GM23338 (cell line): ENCODE data around the gene PLOD2. TPM values are rescaled to one million over a fixed set of nuclear protein-coding genes. Genes with fewer than 3 reads are reported as not detected.

ENCODE experiments used
- ATAC-seq: fragments of 200-7000 bp; cut with Tn5 transposase; 3 replicates; pipeline ENCODE4 v1.9.1; 2020
- DNase-seq: peaks from one replicate; pipeline ENCODE4 v3.0.0-alpha.2; 2015; ENCODE audit warnings: low spot score
- H2AFZ ChIP-seq: fragments of 200-600 bp; sonication (generic); 2 replicates; pipeline ENCODE4 v1.8.0; 2016; ENCODE audit warnings: antibody characterized with exemption, mild to moderate bottlenecking, moderate library complexity
- H3F3A ChIP-seq: fragments of 200-600 bp; sonication (generic); replicated peaks from 2 replicates; pipeline ENCODE4 v1.8.0; 2017; ENCODE audit warnings: antibody characterized with exemption, mixed run types, low read depth
- H3K27ac ChIP-seq: fragments of 200-600 bp; sonication (generic); 2 replicates; pipeline ENCODE4 v1.6.1; 2016; ENCODE audit warnings: low read depth
- H3K27me3 ChIP-seq: fragments of 200-600 bp; sonication (generic); 2 replicates; pipeline ENCODE4 v1.8.0; 2016; ENCODE audit warnings: mild to moderate bottlenecking, mixed run types, moderate library complexity; ENCODE audit not compliant: insufficient read depth
- H3K36me3 ChIP-seq: fragments of 200-600 bp; sonication (generic); 2 replicates; pipeline ENCODE4 v1.8.0; 2016; ENCODE audit warnings: mild to moderate bottlenecking; ENCODE audit not compliant: insufficient read depth
- H3K4me1 ChIP-seq: fragments of 200-600 bp; sonication (generic); 2 replicates; pipeline ENCODE4 v1.8.0; 2016; ENCODE audit warnings: mild to moderate bottlenecking, moderate library complexity; ENCODE audit not compliant: insufficient read depth
- H3K4me2 ChIP-seq: fragments of 200-600 bp; sonication (generic); 2 replicates; pipeline ENCODE4 v1.7.1; 2017; ENCODE audit warnings: mixed run types
- H3K4me3 ChIP-seq: fragments of 200-600 bp; sonication (generic); 2 replicates; pipeline ENCODE4 v1.6.1; 2016; ENCODE audit warnings: mixed run types
- H3K79me2 ChIP-seq: fragments of 200-600 bp; sonication (generic); replicated peaks from 2 replicates; pipeline ENCODE4 v1.8.0; 2017; ENCODE audit warnings: mild to moderate bottlenecking; ENCODE audit not compliant: insufficient read depth
- H3K9me2 ChIP-seq: fragments of 200-600 bp; sonication (generic); 2 replicates; pipeline ENCODE4 v1.8.0; 2017; ENCODE audit not compliant: insufficient read depth
- H4K20me1 ChIP-seq: fragments of 200-600 bp; sonication (generic); replicated peaks from 2 replicates; pipeline ENCODE4 v1.8.0; 2017; ENCODE audit warnings: mild to moderate bottlenecking; ENCODE audit not compliant: insufficient read depth
- H3K27ac Mint-ChIP-seq: 2 replicates; pipeline ENCODE4 v1.8.0; 2020; ENCODE audit warnings: inconsistent platforms, mild to moderate bottlenecking, moderate library complexity, mixed read lengths
- H3K27me3 Mint-ChIP-seq: 3 replicates; pipeline ENCODE4 v1.8.0; 2022; ENCODE audit warnings: low read depth, mild to moderate bottlenecking, moderate library complexity, mixed read lengths, inconsistent platforms; ENCODE audit not compliant: insufficient read depth, poor library complexity
- H3K36me3 Mint-ChIP-seq: 3 replicates; pipeline ENCODE4 v1.8.0; 2021; ENCODE audit warnings: low read depth, mild to moderate bottlenecking, inconsistent platforms, moderate library complexity, mixed read lengths
- H3K4me1 Mint-ChIP-seq: 3 replicates; pipeline ENCODE4 v1.8.0; 2020; ENCODE audit warnings: mild to moderate bottlenecking, inconsistent platforms, mixed read lengths
- H3K4me3 Mint-ChIP-seq: 3 replicates; pipeline ENCODE4 v1.8.0; 2021; ENCODE audit warnings: moderate library complexity, mild to moderate bottlenecking, inconsistent platforms, mixed read lengths
- H3K9me3 Mint-ChIP-seq: 3 replicates; pipeline ENCODE4 v1.8.0; 2020; ENCODE audit warnings: moderate library complexity, mild to moderate bottlenecking, inconsistent platforms, mixed read lengths
- CREB1 ChIP-seq: fragments of 250-450 bp; sonication (Bioruptor Pico); IDR thresholded peaks from 2 replicates; pipeline ENCODE4 v1.5.0; 2020; ENCODE audit warnings: low read depth, mild to moderate bottlenecking, moderate library complexity
- EZH2 ChIP-seq: fragments of 200-600 bp; sonication (generic); IDR thresholded peaks from one replicate; pipeline ENCODE4 v1.8.0; 2017; ENCODE audit warnings: antibody characterized with exemption, mild to moderate bottlenecking, low read depth; ENCODE audit not compliant: unreplicated experiment
- EZH2phosphoT487 ChIP-seq: fragments of 200-600 bp; sonication (generic); IDR thresholded peaks from one replicate; pipeline ENCODE4 v1.8.1; 2018; ENCODE audit warnings: antibody characterized with exemption; ENCODE audit not compliant: unreplicated experiment
- JUNB ChIP-seq: IDR thresholded peaks from one replicate; pipeline ENCODE4 v1.6.1; 2016; ENCODE audit warnings: antibody characterized with exemption; ENCODE audit not compliant: unreplicated experiment
- NANOG ChIP-seq: IDR thresholded peaks from 2 replicates; pipeline ENCODE4 v1.6.1; 2016; ENCODE audit warnings: antibody characterized with exemption, borderline replicate concordance
- POLR2AphosphoS5 ChIP-seq: IDR thresholded peaks from 2 replicates; pipeline ENCODE4 v1.6.1; 2016; ENCODE audit warnings: antibody characterized with exemption, low read depth
- ZNF114 ChIP-seq: fragments of 250-450 bp; sonication (Bioruptor Pico); IDR thresholded peaks from 2 replicates; pipeline ENCODE4 v1.5.0; 2020; ENCODE audit warnings: mild to moderate bottlenecking, moderate library complexity
- ZNF331 ChIP-seq: fragments of 250-450 bp; sonication (Bioruptor Pico); IDR thresholded peaks from 2 replicates; pipeline ENCODE4 v1.5.0; 2020; ENCODE audit warnings: low read depth, mild to moderate bottlenecking, moderate library complexity
- polyA plus RNA-seq: library from polyadenylated mRNA; unstranded; fragments of >200 nt; fragmentation: Nextera tagmentation; extraction: Ambion mirVana; gene quantifications from 2 replicates; pipeline ENCODE4 v1.2.1, GENCODE V29; 2016
- total RNA-seq: library from RNA; depleted of rRNA; stranded (reverse); fragments of >200 nt; shearing (Covaris generic); gene quantifications from 2 replicates; pipeline ENCODE4 v1.2.3, GENCODE V29; 2014
- TF ChIP-seq, protein P1 (sequence below): IDR thresholded peaks from 2 replicates; pipeline ENCODE4 v1.6.1; 2016; ENCODE audit warnings: antibody characterized with exemption
- TF ChIP-seq, protein P2 (sequence below), 2 experiments: fragments of 200-600 bp in 1 of 2; sonication (generic) in 1 of 2; conservative IDR thresholded peaks; 2 replicates each; pipeline versions ENCODE4 v1.5.1 to v1.6.1; 2016 to 2017; ENCODE audit warnings: antibody characterized with exemption in 2 of 2, low read depth in 2 of 2, mild to moderate bottlenecking in 2 of 2, moderate library complexity in 1 of 2
- TF ChIP-seq, protein P3 (sequence below): IDR thresholded peaks from one replicate; pipeline ENCODE4 v1.6.1; 2018; ENCODE audit warnings: antibody characterized with exemption; ENCODE audit not compliant: unreplicated experiment
- TF ChIP-seq, protein P4 (sequence below): fragments of 250-450 bp; sonication (Bioruptor Pico); IDR thresholded peaks from 2 replicates; pipeline ENCODE4 v1.5.0; 2020; ENCODE audit warnings: mild to moderate bottlenecking, moderate library complexity

The PLOD2 gene
- total and polyA plus RNA-seq, 2 experiments from 2014 or later, result 26.7 to 30.5 TPM

DNA sequence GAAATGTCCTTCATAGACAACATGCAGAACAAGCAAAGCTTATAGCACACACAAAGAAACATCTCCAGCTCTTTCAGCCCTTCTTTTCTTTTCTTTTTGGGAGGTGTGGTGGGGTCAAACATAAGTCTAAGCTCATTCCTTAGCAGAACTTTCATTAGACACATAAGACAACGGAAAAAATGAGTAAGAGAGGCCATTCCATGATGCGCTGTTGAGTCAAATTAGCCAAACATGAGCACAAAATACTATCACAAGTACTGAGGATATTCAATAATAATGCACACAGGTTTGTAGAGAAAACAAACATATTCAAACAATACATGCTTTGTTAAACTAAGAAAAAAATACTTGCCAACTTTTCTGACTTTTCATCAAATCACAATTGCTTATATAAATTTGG lies 83.0 kb downstream of the PLOD2 start:
- H3K27me3 Mint-ChIP-seq, result no peaks in the 10 kb centered on the region
- Histone ChIP-seq H3K9me2 (no peaks in the 10 kb centered on the region), H2AFZ (no peak overlapping the region), H3F3A (no peaks in the 10 kb centered on the region), H3K36me3 (no peaks in the 10 kb centered on the region), H3K79me2 (no peaks in the 10 kb centered on the region), H3K27ac (no peak overlapping the region), H3K4me3 (no peak overlapping the region), H3K4me1 (0 out of 2 replicates have a peak, but pooled peaks cover 7% of the 10 kb centered on the region), H3K4me2 (no peak overlapping the region), H4K20me1 (no peaks in the 10 kb centered on the region), H3K27me3 (no peaks in the 10 kb centered on the region)
- TF ChIP-seq JUNB, result no peak
- TF ChIP-seq POLR2AphosphoS5, result no peak
- TF ChIP-seq EZH2phosphoT487, result no peak
- no peak for TF ChIP-seq CREB1 (CRISPR knock-in tag)
- TF ChIP-seq, protein P1, sequence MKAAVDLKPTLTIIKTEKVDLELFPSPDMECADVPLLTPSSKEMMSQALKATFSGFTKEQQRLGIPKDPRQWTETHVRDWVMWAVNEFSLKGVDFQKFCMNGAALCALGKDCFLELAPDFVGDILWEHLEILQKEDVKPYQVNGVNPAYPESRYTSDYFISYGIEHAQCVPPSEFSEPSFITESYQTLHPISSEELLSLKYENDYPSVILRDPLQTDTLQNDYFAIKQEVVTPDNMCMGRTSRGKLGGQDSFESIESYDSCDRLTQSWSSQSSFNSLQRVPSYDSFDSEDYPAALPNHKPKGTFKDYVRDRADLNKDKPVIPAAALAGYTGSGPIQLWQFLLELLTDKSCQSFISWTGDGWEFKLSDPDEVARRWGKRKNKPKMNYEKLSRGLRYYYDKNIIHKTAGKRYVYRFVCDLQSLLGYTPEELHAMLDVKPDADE, result no peak
- TF ChIP-seq EZH2, result no peak
- no peak for TF ChIP-seq ZNF331
- TF ChIP-seq, protein P2, sequence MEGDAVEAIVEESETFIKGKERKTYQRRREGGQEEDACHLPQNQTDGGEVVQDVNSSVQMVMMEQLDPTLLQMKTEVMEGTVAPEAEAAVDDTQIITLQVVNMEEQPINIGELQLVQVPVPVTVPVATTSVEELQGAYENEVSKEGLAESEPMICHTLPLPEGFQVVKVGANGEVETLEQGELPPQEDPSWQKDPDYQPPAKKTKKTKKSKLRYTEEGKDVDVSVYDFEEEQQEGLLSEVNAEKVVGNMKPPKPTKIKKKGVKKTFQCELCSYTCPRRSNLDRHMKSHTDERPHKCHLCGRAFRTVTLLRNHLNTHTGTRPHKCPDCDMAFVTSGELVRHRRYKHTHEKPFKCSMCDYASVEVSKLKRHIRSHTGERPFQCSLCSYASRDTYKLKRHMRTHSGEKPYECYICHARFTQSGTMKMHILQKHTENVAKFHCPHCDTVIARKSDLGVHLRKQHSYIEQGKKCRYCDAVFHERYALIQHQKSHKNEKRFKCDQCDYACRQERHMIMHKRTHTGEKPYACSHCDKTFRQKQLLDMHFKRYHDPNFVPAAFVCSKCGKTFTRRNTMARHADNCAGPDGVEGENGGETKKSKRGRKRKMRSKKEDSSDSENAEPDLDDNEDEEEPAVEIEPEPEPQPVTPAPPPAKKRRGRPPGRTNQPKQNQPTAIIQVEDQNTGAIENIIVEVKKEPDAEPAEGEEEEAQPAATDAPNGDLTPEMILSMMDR (conservative IDR thresholded peaks at IDR 0.05; ENCODE audit: low read depth in 2 of 2), result no peak
- TF ChIP-seq, protein P3, sequence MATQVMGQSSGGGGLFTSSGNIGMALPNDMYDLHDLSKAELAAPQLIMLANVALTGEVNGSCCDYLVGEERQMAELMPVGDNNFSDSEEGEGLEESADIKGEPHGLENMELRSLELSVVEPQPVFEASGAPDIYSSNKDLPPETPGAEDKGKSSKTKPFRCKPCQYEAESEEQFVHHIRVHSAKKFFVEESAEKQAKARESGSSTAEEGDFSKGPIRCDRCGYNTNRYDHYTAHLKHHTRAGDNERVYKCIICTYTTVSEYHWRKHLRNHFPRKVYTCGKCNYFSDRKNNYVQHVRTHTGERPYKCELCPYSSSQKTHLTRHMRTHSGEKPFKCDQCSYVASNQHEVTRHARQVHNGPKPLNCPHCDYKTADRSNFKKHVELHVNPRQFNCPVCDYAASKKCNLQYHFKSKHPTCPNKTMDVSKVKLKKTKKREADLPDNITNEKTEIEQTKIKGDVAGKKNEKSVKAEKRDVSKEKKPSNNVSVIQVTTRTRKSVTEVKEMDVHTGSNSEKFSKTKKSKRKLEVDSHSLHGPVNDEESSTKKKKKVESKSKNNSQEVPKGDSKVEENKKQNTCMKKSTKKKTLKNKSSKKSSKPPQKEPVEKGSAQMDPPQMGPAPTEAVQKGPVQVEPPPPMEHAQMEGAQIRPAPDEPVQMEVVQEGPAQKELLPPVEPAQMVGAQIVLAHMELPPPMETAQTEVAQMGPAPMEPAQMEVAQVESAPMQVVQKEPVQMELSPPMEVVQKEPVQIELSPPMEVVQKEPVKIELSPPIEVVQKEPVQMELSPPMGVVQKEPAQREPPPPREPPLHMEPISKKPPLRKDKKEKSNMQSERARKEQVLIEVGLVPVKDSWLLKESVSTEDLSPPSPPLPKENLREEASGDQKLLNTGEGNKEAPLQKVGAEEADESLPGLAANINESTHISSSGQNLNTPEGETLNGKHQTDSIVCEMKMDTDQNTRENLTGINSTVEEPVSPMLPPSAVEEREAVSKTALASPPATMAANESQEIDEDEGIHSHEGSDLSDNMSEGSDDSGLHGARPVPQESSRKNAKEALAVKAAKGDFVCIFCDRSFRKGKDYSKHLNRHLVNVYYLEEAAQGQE, result no peak
- no peak for TF ChIP-seq NANOG
- TF ChIP-seq, protein P4, sequence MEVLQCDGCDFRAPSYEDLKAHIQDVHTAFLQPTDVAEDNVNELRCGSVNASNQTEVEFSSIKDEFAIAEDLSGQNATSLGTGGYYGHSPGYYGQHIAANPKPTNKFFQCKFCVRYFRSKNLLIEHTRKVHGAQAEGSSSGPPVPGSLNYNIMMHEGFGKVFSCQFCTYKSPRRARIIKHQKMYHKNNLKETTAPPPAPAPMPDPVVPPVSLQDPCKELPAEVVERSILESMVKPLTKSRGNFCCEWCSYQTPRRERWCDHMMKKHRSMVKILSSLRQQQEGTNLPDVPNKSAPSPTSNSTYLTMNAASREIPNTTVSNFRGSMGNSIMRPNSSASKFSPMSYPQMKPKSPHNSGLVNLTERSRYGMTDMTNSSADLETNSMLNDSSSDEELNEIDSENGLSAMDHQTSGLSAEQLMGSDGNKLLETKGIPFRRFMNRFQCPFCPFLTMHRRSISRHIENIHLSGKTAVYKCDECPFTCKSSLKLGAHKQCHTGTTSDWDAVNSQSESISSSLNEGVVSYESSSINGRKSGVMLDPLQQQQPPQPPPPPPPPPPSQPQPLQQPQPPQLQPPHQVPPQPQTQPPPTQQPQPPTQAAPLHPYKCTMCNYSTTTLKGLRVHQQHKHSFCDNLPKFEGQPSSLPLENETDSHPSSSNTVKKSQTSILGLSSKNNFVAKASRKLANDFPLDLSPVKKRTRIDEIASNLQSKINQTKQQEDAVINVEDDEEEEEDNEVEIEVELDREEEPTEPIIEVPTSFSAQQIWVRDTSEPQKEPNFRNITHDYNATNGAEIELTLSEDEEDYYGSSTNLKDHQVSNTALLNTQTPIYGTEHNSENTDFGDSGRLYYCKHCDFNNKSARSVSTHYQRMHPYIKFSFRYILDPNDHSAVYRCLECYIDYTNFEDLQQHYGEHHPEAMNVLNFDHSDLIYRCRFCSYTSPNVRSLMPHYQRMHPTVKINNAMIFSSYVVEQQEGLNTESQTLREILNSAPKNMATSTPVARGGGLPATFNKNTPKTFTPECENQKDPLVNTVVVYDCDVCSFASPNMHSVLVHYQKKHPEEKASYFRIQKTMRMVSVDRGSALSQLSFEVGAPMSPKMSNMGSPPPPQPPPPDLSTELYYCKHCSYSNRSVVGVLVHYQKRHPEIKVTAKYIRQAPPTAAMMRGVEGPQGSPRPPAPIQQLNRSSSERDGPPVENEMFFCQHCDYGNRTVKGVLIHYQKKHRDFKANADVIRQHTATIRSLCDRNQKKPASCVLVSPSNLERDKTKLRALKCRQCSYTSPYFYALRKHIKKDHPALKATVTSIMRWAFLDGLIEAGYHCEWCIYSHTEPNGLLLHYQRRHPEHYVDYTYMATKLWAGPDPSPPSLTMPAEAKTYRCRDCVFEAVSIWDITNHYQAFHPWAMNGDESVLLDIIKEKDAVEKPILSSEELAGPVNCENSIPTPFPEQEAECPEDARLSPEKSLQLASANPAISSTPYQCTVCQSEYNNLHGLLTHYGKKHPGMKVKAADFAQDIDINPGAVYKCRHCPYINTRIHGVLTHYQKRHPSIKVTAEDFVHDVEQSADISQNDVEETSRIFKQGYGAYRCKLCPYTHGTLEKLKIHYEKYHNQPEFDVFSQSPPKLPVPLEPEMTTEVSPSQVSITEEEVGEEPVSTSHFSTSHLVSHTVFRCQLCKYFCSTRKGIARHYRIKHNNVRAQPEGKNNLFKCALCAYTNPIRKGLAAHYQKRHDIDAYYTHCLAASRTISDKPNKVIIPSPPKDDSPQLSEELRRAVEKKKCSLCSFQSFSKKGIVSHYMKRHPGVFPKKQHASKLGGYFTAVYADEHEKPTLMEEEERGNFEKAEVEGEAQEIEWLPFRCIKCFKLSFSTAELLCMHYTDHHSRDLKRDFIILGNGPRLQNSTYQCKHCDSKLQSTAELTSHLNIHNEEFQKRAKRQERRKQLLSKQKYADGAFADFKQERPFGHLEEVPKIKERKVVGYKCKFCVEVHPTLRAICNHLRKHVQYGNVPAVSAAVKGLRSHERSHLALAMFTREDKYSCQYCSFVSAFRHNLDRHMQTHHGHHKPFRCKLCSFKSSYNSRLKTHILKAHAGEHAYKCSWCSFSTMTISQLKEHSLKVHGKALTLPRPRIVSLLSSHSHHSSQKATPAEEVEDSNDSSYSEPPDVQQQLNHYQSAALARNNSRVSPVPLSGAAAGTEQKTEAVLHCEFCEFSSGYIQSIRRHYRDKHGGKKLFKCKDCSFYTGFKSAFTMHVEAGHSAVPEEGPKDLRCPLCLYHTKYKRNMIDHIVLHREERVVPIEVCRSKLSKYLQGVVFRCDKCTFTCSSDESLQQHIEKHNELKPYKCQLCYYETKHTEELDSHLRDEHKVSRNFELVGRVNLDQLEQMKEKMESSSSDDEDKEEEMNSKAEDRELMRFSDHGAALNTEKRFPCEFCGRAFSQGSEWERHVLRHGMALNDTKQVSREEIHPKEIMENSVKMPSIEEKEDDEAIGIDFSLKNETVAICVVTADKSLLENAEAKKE, result no peak
- TF ChIP-seq ZNF114 (CRISPR knock-in tag), result no peak
- no peak for DNase-seq
- ATAC-seq, result no peak
- no peak overlapping the region for H3K27ac Mint-ChIP-seq
- H3K4me3 Mint-ChIP-seq, result no peak overlapping the region
- peaks cover 8% of the 10 kb centered on the region for H3K36me3 Mint-ChIP-seq
- peaks cover 6% of the 10 kb centered on the region; the same call in 2 of the 3 replicates for H3K4me1 Mint-ChIP-seq
- H3K9me3 Mint-ChIP-seq, result no peaks in the 10 kb centered on the region; the same call in 2 of the 3 replicates
